Central memory CD4-positive, alpha-beta T cell (primary cell): ENCODE results near the gene SMPX.
A peak's percentile ranks its signal among the peaks of the same experiment; 100 is the strongest.
"Not testable (repeated sequence)": the region's sequence is repeated elsewhere in the genome, so short reads cannot be mapped to it uniquely, and the experiment has no call there.

Experiments
- DNase-seq: peaks from one replicate; pipeline ENCODE4 v3.0.0; 2022
- total RNA-seq, 3 experiments: gene quantifications; one replicate each; lab custom pipeline; 2026; lab: John Stamatoyannopoulos, UW

SMPX gene
- 0 reads per million in 3 experiments for total RNA-seq

GRCh38 chrX:21757960-21758359 is at the start of gene SMPX:
SMPX (minus strand) TSS chrX:21758116; CDS start chrX:21754290, 3,826 bp downstream.
- no peak for DNase-seq

GRCh38 chrX:21806691-21807090 is 48.8 kb upstream of the SMPX start:
- no peak for DNase-seq

GRCh38 chrX:21802839-21803238 is 44.9 kb upstream of the SMPX start:
- DNase-seq: no peak

GRCh38 chrX:21802054-21802670 is 44.2 kb upstream of the SMPX start:
- DNase-seq: no peak

- DNase-seq: no peak
Measured at GRCh38 chrX:21800344-21800770, 42.4 kb upstream of the SMPX start.

GRCh38 chrX:21799767-21800166 is 41.9 kb upstream of the SMPX start:
- no peak for DNase-seq

GRCh38 chrX:21798677-21799219 is 40.8 kb upstream of the SMPX start:
- no peak for DNase-seq

- DNase-seq: no peak
Measured at GRCh38 chrX:21781976-21782375, 24.1 kb upstream of the SMPX start.

GRCh38 chrX:21781525-21781924 is 23.6 kb upstream of the SMPX start:
- DNase-seq: no peak

GRCh38 chrX:21779095-21779494 is 21.2 kb upstream of the SMPX start:
- DNase-seq: no peak

GRCh38 chrX:21778236-21778635 is 20.3 kb upstream of the SMPX start:
- DNase-seq: no peak

GRCh38 chrX:21775128-21775527 is 17.2 kb upstream of the SMPX start:
- not testable (repeated sequence) for DNase-seq

- DNase-seq: peak; percentile 1
Measured at GRCh38 chrX:21773036-21773435, 15.1 kb upstream of the SMPX start.

- no peak for DNase-seq
Measured at GRCh38 chrX:21770631-21771321, 12.9 kb upstream of the SMPX start.

- no peak for DNase-seq
Measured at GRCh38 chrX:21766101-21766500, 8.2 kb upstream of the SMPX start.

- no peak for DNase-seq
Measured at GRCh38 chrX:21764008-21764407, 6.1 kb upstream of the SMPX start.

- no peak for DNase-seq
Measured at GRCh38 chrX:21758488-21758887, 572 bp upstream of the SMPX start.

GRCh38 chrX:21756785-21757529 is 959 bp downstream of the SMPX start:
- no peak for DNase-seq

GRCh38 chrX:21749924-21750323 is 8.0 kb downstream of the SMPX start:
- DNase-seq: no peak

- no peak for DNase-seq
Measured at GRCh38 chrX:21748235-21748634, 9.7 kb downstream of the SMPX start.

- no peak for DNase-seq
Measured at GRCh38 chrX:21747558-21747957, 10.4 kb downstream of the SMPX start.

- peak; percentile 3 for DNase-seq
Measured at GRCh38 chrX:21745756-21746155, 12.2 kb downstream of the SMPX start.

GRCh38 chrX:21744721-21745120 is 13.2 kb downstream of the SMPX start:
- no peak for DNase-seq

- DNase-seq: no peak
Measured at GRCh38 chrX:21744060-21744459, 13.9 kb downstream of the SMPX start.
